Ovary (tissue), 9 donors: ENCODE data around the gene MOG. TPM values are rescaled to one million over a fixed set of nuclear protein-coding genes. Genes with fewer than 3 reads are reported as not detected.

Experiments
- DNase-seq, 5 donors: peaks; one replicate each; pipeline ENCODE4 v3.0.0-alpha.2; 2019 to 2020
- H3K27ac ChIP-seq, 2 donors: fragments of 200-600 bp; one replicate each; pipeline versions ENCODE4 v1.5.1 to v1.8.0; 2019 to 2022
- H3K27me3 ChIP-seq: fragments of 200-600 bp; one replicate; pipeline ENCODE4 v1.8.0; 2022
- H3K36me3 ChIP-seq: fragments of 200-600 bp; sonication (generic); one replicate; pipeline ENCODE4 v1.5.1; 2019
- H3K4me1 ChIP-seq: one replicate; pipeline ENCODE4 v1.8.1; 2013; ENCODE audit warnings: mild to moderate bottlenecking, moderate library complexity; ENCODE audit not compliant: insufficient read depth
- H3K4me3 ChIP-seq: fragments of 200-600 bp; sonication (generic); one replicate; pipeline ENCODE4 v1.5.1; 2017
- H3K9me3 ChIP-seq, 2 donors: fragments of 200-600 bp in 1 of 2; sonication (generic) in 1 of 2; one replicate each; pipeline versions ENCODE4 v1.5.1 to v1.8.1; 2013 to 2019; ENCODE audit warnings: mild to moderate bottlenecking in 1 of 2, moderate library complexity in 1 of 2
- EP300 ChIP-seq: sonication (generic); formaldehyde crosslinking; IDR thresholded peaks from one replicate; pipeline ENCODE4 v1.6.1; 2017; ENCODE audit warnings: antibody characterized with exemption
- POLR2A ChIP-seq: fragments of 450-650 bp; IDR thresholded peaks from one replicate; pipeline ENCODE4 v1.6.1; 2017; ENCODE audit warnings: antibody characterized with exemption, mild to moderate bottlenecking, moderate library complexity
- WGBS, 3 donors: extraction: QIAGEN DNeasy Blood & Tissue Kit in 1 of 3; methylation state at CpG; one replicate each; pipeline versions ENCODE4 v1.1.5 to v1.1.7; 2013 to 2017; 5-methylcytosine and 5-hydroxymethylcytosine counted together
- intact Hi-C, 4 donors: fragments of 100-400 bp; cut with DNase I; formaldehyde crosslinking; loops; one replicate each; pipeline versions ENCODE4 v1.11.0 to v1.15.1; 2022 to 2023
- polyA plus RNA-seq, 2 donors: library from polyadenylated mRNA; stranded (reverse); fragments of 200-250 nt in 1 of 2; fragments of 350-450 nt in 1 of 2; fragmentation: Illumina TruSeq in 1 of 2; extraction: RNeasy Lipid Tissue Mini Kit (QIAGEN cat#74804) in 1 of 2; gene quantifications; one replicate each; pipeline ENCODE4 v1.2.3, GENCODE V29; 2013 to 2014
- small RNA-seq: library from RNA; depleted of rRNA; stranded (forward); fragments of <200 nt; gene quantifications from one replicate; pipeline ENCODE3, GENCODE V24; 2016
- total RNA-seq, 7 donors: library from RNA; depleted of rRNA in 2 of 7; stranded (reverse); fragments of >200 nt in 2 of 7; fragmentation: NEBNext Ultra II Directional in 3 of 7; extraction: Animal tissue kit (Norgen Biotek cat#: 25700) in 3 of 7; gene quantifications; one replicate each; pipeline versions ENCODE4 v1.1.0 to v1.2.4, GENCODE V29; 2016 to 2023
- TF ChIP-seq, protein P1 (sequence below), 3 donors: fragments of 450-650 bp in 2 of 3; fragments of 200-600 bp in 1 of 3; IDR thresholded peaks; one replicate each; pipeline versions ENCODE4 v1.5.1 to v1.8.0; 2016 to 2022; ENCODE audit warnings: antibody characterized with exemption in 3 of 3, mild to moderate bottlenecking in 1 of 3
- donor health status: DM: no; HTN: no; CAD: no; lungs with moderate emphysema.
- donor health status: DM: no; HTN: no; CAD: no.
- donor health status: Bipolar disorder and iron deficiency.
- donor health status: DM: yes; HTN: yes; CAD: no.
- donor health status: DM: no; HTN: no; CAD: no.
- donor health status: DM: yes; HTN: yes; CAD: no.

The MOG gene
- total and polyA plus RNA-seq, 9 donors = 0.05 to 0.13 TPM; not detected in 7

DNA sequence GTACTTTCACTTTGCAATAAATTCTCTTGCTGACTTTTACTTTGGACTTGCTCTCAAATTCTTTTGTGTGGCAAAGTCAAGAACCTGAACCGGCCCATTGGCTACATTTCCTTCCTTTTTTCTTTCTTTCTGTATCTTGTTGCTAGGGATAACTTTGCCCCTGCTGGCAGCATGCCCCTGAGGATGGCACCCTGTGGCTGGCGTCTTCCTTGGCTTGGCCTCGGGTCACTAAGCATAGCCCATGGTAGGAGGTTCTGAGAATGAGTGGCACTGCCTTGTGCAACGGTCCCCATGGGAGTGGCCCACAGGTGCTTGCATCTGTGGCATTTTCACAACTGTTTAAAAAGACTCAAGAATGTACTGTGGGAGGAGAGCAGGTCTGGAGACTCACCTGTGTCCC is 52.3 kb downstream of the MOG start:
- WGBS, 3 donors = 43 to 60% (median 59%) methylated on average over 4 of the region's 4 CpGs
- Histone ChIP-seq H3K27me3 (no peaks in the 10 kb centered on the region), H3K27ac (no peak overlapping the region), H3K4me3 (no peak overlapping the region), H3K4me1 (no peaks in the 10 kb centered on the region), H3K9me3 (no peaks in the 10 kb centered on the region), H3K36me3 (no peaks in the 10 kb centered on the region)
- DNase-seq = no peak
- intact Hi-C loops = loop anchor here (5.0 to 10.0 kb wide), 3 partner anchors 43 to 126 kb away; no protein-coding TSS in a partner anchor
- TF ChIP-seq, protein P1, sequence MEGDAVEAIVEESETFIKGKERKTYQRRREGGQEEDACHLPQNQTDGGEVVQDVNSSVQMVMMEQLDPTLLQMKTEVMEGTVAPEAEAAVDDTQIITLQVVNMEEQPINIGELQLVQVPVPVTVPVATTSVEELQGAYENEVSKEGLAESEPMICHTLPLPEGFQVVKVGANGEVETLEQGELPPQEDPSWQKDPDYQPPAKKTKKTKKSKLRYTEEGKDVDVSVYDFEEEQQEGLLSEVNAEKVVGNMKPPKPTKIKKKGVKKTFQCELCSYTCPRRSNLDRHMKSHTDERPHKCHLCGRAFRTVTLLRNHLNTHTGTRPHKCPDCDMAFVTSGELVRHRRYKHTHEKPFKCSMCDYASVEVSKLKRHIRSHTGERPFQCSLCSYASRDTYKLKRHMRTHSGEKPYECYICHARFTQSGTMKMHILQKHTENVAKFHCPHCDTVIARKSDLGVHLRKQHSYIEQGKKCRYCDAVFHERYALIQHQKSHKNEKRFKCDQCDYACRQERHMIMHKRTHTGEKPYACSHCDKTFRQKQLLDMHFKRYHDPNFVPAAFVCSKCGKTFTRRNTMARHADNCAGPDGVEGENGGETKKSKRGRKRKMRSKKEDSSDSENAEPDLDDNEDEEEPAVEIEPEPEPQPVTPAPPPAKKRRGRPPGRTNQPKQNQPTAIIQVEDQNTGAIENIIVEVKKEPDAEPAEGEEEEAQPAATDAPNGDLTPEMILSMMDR (IDR thresholded peaks at IDR 0.05) = no peak
- no peak for TF ChIP-seq EP300
- no peak for TF ChIP-seq POLR2A

DNA sequence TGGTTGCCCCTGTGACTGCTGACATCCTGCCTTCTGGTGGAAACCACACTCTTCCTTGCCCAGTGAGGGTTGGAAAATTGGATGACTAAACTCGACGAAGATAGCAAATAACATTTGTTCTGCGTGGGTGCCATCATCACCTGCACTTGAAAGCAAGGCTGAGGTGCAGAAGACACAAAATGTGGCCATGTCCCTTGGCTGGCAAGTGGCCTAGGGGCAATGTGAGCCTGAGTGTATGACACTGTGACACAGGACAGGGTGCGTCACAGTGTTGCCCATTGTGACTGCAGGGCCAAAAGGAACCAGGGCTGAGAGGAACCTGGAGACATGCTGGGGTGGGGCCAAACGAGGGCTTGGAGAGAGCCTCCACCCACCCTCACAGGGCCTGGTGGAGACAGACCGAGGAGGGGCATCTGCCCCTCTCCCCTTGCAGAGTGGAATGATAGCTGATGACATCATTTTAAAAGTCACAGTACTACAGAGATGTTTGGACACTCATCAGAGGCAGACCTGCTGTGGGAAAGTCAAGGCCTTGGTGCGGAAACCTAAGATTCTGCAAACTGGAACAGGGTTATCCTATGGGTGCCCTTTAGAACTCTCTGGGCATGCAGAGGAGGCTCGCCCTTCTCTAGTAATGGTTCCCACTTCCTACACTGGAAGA is 53.5 kb downstream of the MOG start:
- intact Hi-C loops = no loop called here
- no peak for DNase-seq
- Histone ChIP-seq H3K27me3 (no peaks in the 10 kb centered on the region), H3K36me3 (no peaks in the 10 kb centered on the region), H3K4me3 (no peak overlapping the region), H3K27ac (no peak overlapping the region), H3K9me3 (no peaks in the 10 kb centered on the region), H3K4me1 (no peaks in the 10 kb centered on the region)
- TF ChIP-seq EP300 (no peak), POLR2A (no peak)
- TF ChIP-seq, protein P1 (IDR thresholded peaks at IDR 0.05) = no peak
- 77 to 85% (median 84%) methylated on average over 8 of the region's 8 CpGs for WGBS, 3 donors

DNA sequence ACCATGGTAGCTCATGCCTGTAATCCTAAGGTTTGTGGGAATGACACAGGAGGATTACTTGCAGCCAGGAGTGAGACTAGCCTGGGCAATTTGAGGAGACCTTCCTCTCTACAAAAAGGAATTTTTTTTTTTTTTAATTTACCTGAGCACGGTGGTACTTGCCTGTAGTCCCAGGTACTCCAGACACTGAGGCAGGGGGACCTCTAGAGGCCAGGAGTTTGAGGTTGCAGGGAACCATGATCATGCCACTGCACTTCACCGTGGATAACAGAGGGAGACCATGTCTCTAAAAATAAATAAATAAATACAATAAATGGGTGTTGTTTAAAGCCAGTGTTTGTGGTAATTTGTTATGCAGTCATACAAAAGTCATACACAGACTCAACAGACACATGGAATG is 64.0 kb downstream of the MOG start:
- DNase-seq = no peak
- no peaks in the 10 kb centered on the region for H3K27me3 ChIP-seq
- no peaks in the 10 kb centered on the region for H3K9me3 ChIP-seq
- TF ChIP-seq, protein P1 (IDR thresholded peaks at IDR 0.05) = no peak
- TF ChIP-seq EP300 = no peak
- TF ChIP-seq POLR2A = no peak
- no peaks in the 10 kb centered on the region for H3K4me1 ChIP-seq
- intact Hi-C loops = no loop called here
- no peaks in the 10 kb centered on the region for H3K36me3 ChIP-seq
- 22 to 26% (median 25%) methylated on average over 2 of the region's 2 CpGs for WGBS, 3 donors
- H3K27ac ChIP-seq = no peak overlapping the region
- no peak overlapping the region for H3K4me3 ChIP-seq

Small RNAs within 50 kb of the gene (small RNA-seq; reads per million reads assigned to genes)
- not detected for gene SUMO2P1

Other genes starting within 250 kb of the MOG start
- not detected for gene OR12D1, start 242.2 kb upstream of the MOG start, total RNA-seq
- gene OR12D1, start 242.2 kb upstream of the MOG start, polyA plus RNA-seq = not detected
- not detected for gene OR10C1, start 217.8 kb upstream of the MOG start, total RNA-seq
- not detected for gene OR10C1, start 217.8 kb upstream of the MOG start, polyA plus RNA-seq
- gene OR11A1, start 200.0 kb upstream of the MOG start, total RNA-seq = not detected
- not detected for gene OR11A1, start 200.0 kb upstream of the MOG start, polyA plus RNA-seq
- gene OR2H1, start 199.9 kb upstream of the MOG start, total RNA-seq = not detected
- gene OR2H1, start 199.9 kb upstream of the MOG start, polyA plus RNA-seq = not detected
- not detected for gene MAS1L, start 169.1 kb upstream of the MOG start, total RNA-seq
- gene MAS1L, start 169.1 kb upstream of the MOG start, polyA plus RNA-seq = under 1 TPM in 1 of 2 donors, not detected in 1; 0.15 TPM
- gene UBD, start 97.4 kb upstream of the MOG start, total RNA-seq = under 1 TPM in 6 of 7 donors, not detected in 1; 0.22 to 0.60 (median 0.34) TPM
- 1 to 10 TPM in 1 of 2 donors, not detected in 1; 4.2 TPM for gene UBD, start 97.4 kb upstream of the MOG start, polyA plus RNA-seq
- gene OR2H2, start 72.0 kb upstream of the MOG start, total RNA-seq = not detected
- gene OR2H2, start 72.0 kb upstream of the MOG start, polyA plus RNA-seq = not detected
- 10 to 100 TPM; 23.0 to 80.0 (median 58.0) TPM for gene GABBR1, start 23.9 kb upstream of the MOG start, total RNA-seq
- gene GABBR1, start 23.9 kb upstream of the MOG start, polyA plus RNA-seq = 10 to 100 TPM; 41.3 to 48.5 TPM
- gene ZFP57, start 24.1 kb downstream of the MOG start, total RNA-seq = under 1 TPM in 2 of 7 donors, not detected in 5; 0.24 to 0.25 TPM
- gene ZFP57, start 24.1 kb downstream of the MOG start, polyA plus RNA-seq = under 1 TPM in 1 of 2 donors, not detected in 1; 0.13 TPM
- 10 to 100 TPM; 16.3 to 43.4 (median 29.6) TPM for gene HLA-F, start 66.3 kb downstream of the MOG start, total RNA-seq
- gene HLA-F, start 66.3 kb downstream of the MOG start, polyA plus RNA-seq = 10 to 100 TPM; 16.8 to 61.6 TPM
- 1 to 10 TPM in 1 of 7 donors, under 1 TPM in 3, not detected in 3; 0.23 to 1.1 (median 0.43) TPM for gene HLA-G, start 170.7 kb downstream of the MOG start, total RNA-seq
- under 1 TPM; 0.06 to 0.23 TPM for gene HLA-G, start 170.7 kb downstream of the MOG start, polyA plus RNA-seq